H1 (cell line): ENCODE results near the gene PRKCH. TPM values are rescaled to one million over a fixed set of nuclear protein-coding genes. Genes with fewer than 3 reads are reported as not detected.

Source experiments
- ASH2L ChIP-seq: fragments of 200-600, 300-600 bp; sonication (generic); IDR thresholded peaks from one replicate; pipeline ENCODE4 v1.7.1; 2017; ENCODE audit warnings: low read length
- BRCA1 ChIP-seq: IDR thresholded peaks from 2 replicates; pipeline ENCODE4 v1.6.1; 2012; ENCODE audit warnings: low read depth, low read length, improper control_type of control experiment
- CEBPB ChIP-seq: IDR thresholded peaks from 2 replicates; pipeline ENCODE4 v1.6.1; 2012; ENCODE audit warnings: low read depth, low read length
- KDM1A ChIP-seq: fragments of 200-600, 300-600 bp; sonication (generic); IDR thresholded peaks from 2 replicates; pipeline ENCODE4 v1.7.1; 2016; ENCODE audit warnings: mild to moderate bottlenecking, low read length, borderline replicate concordance
- MAFK ChIP-seq: IDR thresholded peaks from 2 replicates; pipeline ENCODE4 v1.6.1; 2012; ENCODE audit warnings: low read depth, mild to moderate bottlenecking, improper control_type of control experiment, low read length
- RFX5 ChIP-seq: IDR thresholded peaks from 2 replicates; pipeline ENCODE4 v1.6.1; 2011; ENCODE audit warnings: low read depth, low read length, improper control_type of control experiment, borderline replicate concordance
- TEAD4 ChIP-seq: IDR thresholded peaks from 2 replicates; pipeline ENCODE4 v1.6.1; 2012; ENCODE audit warnings: low read depth, low read length, inconsistent platforms, mixed read lengths
- polyA plus RNA-seq, 7 experiments: library from polyadenylated mRNA; depleted of rRNA in 3 of 7; stranded (reverse) in 5 of 7; unstranded in 2 of 7; fragments of >200 nt in 5 of 7; fragments of 200-250 nt in 2 of 7; gene quantifications; 1 replicate in 5 of 7; 2 replicates in 1 of 7; 4 replicates in 1 of 7; pipeline versions ENCODE4 v1.2.1 to v1.2.3, GENCODE V29; 2011 to 2013; ENCODE audit warnings: missing spikeins in 2 of 7, mixed read lengths in 2 of 7
- total RNA-seq: library from RNA; stranded (reverse); fragmentation: NEBNext Ultra II Directional; extraction: Animal tissue kit (Norgen Biotek cat#: 25700); gene quantifications from 2 replicates; pipeline ENCODE4 v1.2.1, GENCODE V29; 2021
- TF ChIP-seq, protein P1 (sequence below): fragments of 300-600 bp; sonication (generic); IDR thresholded peaks from 2 replicates; pipeline ENCODE4 v1.7.1; 2012; ENCODE audit warnings: low read length, moderate library complexity, mild to moderate bottlenecking, inconsistent platforms; ENCODE audit not compliant: insufficient replicate concordance
- TF ChIP-seq, protein P2 (sequence below): IDR thresholded peaks from 2 replicates; pipeline ENCODE4 v1.6.1; 2012; ENCODE audit warnings: inconsistent platforms

The PRKCH gene
- total and polyA plus RNA-seq, 2 of the 8 experiments (the other 6 are each of a cell fraction or from before 2014, with no cell fraction given) = 6.4 to 7.0 TPM

DNA sequence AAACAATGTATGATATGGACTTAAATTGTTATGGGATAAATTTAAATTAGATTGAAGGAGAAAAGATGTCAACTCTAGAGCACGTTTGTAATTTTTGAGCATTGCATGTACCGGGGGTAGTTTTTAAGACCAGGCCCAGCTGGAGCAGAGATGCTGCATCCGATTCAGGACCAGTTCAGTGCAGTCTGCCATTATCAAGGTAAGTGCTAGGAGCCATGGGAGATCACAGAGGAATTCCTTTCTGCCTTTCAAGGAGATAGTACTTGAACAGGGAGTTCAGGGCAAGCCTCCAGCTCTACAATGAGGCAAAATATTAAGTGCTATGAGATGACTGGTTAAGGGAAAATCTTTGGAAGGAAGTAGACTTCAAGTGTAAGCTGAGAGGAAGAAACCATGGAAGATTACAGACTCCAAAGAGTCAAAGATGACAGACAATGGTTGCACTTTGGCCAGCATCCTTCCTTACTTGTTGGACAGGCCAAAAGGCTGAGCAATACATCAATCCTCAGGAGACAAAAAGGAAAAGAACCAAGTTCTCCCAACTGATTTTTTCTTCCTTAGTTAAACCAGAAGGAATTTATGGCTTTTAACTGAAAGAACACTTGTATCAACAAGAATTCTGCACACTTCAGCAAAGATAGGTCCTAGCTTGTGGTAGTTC lies 260.7 kb downstream of the PRKCH start (continued):
- TF ChIP-seq, protein P1, sequence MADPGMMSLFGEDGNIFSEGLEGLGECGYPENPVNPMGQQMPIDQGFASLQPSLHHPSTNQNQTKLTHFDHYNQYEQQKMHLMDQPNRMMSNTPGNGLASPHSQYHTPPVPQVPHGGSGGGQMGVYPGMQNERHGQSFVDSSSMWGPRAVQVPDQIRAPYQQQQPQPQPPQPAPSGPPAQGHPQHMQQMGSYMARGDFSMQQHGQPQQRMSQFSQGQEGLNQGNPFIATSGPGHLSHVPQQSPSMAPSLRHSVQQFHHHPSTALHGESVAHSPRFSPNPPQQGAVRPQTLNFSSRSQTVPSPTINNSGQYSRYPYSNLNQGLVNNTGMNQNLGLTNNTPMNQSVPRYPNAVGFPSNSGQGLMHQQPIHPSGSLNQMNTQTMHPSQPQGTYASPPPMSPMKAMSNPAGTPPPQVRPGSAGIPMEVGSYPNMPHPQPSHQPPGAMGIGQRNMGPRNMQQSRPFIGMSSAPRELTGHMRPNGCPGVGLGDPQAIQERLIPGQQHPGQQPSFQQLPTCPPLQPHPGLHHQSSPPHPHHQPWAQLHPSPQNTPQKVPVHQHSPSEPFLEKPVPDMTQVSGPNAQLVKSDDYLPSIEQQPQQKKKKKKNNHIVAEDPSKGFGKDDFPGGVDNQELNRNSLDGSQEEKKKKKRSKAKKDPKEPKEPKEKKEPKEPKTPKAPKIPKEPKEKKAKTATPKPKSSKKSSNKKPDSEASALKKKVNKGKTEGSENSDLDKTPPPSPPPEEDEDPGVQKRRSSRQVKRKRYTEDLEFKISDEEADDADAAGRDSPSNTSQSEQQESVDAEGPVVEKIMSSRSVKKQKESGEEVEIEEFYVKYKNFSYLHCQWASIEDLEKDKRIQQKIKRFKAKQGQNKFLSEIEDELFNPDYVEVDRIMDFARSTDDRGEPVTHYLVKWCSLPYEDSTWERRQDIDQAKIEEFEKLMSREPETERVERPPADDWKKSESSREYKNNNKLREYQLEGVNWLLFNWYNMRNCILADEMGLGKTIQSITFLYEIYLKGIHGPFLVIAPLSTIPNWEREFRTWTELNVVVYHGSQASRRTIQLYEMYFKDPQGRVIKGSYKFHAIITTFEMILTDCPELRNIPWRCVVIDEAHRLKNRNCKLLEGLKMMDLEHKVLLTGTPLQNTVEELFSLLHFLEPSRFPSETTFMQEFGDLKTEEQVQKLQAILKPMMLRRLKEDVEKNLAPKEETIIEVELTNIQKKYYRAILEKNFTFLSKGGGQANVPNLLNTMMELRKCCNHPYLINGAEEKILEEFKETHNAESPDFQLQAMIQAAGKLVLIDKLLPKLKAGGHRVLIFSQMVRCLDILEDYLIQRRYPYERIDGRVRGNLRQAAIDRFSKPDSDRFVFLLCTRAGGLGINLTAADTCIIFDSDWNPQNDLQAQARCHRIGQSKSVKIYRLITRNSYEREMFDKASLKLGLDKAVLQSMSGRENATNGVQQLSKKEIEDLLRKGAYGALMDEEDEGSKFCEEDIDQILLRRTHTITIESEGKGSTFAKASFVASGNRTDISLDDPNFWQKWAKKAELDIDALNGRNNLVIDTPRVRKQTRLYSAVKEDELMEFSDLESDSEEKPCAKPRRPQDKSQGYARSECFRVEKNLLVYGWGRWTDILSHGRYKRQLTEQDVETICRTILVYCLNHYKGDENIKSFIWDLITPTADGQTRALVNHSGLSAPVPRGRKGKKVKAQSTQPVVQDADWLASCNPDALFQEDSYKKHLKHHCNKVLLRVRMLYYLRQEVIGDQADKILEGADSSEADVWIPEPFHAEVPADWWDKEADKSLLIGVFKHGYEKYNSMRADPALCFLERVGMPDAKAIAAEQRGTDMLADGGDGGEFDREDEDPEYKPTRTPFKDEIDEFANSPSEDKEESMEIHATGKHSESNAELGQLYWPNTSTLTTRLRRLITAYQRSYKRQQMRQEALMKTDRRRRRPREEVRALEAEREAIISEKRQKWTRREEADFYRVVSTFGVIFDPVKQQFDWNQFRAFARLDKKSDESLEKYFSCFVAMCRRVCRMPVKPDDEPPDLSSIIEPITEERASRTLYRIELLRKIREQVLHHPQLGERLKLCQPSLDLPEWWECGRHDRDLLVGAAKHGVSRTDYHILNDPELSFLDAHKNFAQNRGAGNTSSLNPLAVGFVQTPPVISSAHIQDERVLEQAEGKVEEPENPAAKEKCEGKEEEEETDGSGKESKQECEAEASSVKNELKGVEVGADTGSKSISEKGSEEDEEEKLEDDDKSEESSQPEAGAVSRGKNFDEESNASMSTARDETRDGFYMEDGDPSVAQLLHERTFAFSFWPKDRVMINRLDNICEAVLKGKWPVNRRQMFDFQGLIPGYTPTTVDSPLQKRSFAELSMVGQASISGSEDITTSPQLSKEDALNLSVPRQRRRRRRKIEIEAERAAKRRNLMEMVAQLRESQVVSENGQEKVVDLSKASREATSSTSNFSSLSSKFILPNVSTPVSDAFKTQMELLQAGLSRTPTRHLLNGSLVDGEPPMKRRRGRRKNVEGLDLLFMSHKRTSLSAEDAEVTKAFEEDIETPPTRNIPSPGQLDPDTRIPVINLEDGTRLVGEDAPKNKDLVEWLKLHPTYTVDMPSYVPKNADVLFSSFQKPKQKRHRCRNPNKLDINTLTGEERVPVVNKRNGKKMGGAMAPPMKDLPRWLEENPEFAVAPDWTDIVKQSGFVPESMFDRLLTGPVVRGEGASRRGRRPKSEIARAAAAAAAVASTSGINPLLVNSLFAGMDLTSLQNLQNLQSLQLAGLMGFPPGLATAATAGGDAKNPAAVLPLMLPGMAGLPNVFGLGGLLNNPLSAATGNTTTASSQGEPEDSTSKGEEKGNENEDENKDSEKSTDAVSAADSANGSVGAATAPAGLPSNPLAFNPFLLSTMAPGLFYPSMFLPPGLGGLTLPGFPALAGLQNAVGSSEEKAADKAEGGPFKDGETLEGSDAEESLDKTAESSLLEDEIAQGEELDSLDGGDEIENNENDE = no peak
- TF ChIP-seq MAFK (no peak), ASH2L (no peak), KDM1A (no peak), RFX5 (no peak), CEBPB (no peak), BRCA1 (no peak), TEAD4 (no peak)
- TF ChIP-seq, protein P2, sequence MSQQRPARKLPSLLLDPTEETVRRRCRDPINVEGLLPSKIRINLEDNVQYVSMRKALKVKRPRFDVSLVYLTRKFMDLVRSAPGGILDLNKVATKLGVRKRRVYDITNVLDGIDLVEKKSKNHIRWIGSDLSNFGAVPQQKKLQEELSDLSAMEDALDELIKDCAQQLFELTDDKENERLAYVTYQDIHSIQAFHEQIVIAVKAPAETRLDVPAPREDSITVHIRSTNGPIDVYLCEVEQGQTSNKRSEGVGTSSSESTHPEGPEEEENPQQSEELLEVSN = no peak
